ENCODE data around the gene GIPC1.

DNA sequence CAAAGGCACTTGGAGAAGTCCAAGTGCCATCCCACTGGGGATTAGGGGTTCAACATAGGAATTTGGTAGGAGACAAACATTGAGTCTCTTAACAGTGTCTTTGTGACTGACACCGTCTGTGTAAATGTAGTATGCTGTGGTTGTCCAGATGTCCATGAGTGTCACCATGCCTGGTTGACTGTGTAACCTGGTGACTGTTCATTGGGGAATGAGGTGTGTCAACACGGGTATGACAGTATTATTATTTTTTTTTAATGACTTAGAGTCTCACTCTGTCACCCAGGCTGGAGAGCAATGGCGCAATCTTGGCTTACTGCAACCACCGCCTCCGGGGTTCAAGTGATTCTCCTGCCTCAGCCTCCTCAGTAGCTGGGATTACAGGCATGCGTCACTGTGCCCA, 46.6 kb downstream of the GIPC1 start:
- TF ChIP-seq, protein P1, sequence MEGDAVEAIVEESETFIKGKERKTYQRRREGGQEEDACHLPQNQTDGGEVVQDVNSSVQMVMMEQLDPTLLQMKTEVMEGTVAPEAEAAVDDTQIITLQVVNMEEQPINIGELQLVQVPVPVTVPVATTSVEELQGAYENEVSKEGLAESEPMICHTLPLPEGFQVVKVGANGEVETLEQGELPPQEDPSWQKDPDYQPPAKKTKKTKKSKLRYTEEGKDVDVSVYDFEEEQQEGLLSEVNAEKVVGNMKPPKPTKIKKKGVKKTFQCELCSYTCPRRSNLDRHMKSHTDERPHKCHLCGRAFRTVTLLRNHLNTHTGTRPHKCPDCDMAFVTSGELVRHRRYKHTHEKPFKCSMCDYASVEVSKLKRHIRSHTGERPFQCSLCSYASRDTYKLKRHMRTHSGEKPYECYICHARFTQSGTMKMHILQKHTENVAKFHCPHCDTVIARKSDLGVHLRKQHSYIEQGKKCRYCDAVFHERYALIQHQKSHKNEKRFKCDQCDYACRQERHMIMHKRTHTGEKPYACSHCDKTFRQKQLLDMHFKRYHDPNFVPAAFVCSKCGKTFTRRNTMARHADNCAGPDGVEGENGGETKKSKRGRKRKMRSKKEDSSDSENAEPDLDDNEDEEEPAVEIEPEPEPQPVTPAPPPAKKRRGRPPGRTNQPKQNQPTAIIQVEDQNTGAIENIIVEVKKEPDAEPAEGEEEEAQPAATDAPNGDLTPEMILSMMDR (conservative IDR thresholded peaks at IDR 0.05; ENCODE audit: low read depth, low read length), result no peak
- no peak for TF ChIP-seq MXI1 (IDR thresholded peaks at IDR 0.05; ENCODE audit: borderline replicate concordance, low read depth, low read length)
- TF ChIP-seq POLR2A (IDR thresholded peaks at IDR 0.05; ENCODE audit: low read depth, low read length), result no peak
- TF ChIP-seq, protein P2, sequence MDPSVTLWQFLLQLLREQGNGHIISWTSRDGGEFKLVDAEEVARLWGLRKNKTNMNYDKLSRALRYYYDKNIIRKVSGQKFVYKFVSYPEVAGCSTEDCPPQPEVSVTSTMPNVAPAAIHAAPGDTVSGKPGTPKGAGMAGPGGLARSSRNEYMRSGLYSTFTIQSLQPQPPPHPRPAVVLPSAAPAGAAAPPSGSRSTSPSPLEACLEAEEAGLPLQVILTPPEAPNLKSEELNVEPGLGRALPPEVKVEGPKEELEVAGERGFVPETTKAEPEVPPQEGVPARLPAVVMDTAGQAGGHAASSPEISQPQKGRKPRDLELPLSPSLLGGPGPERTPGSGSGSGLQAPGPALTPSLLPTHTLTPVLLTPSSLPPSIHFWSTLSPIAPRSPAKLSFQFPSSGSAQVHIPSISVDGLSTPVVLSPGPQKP (IDR thresholded peaks at IDR 0.05; ENCODE audit: borderline replicate concordance, low read depth, low read length), result no peak
- no peak for TF ChIP-seq FOS (IDR thresholded peaks at IDR 0.05; ENCODE audit: low read depth, low read length)
- TF ChIP-seq SMC3 (IDR thresholded peaks at IDR 0.05; ENCODE audit: low read depth, low read length), result no peak
- TF ChIP-seq RCOR1 (IDR thresholded peaks at IDR 0.05; ENCODE audit: insufficient replicate concordance, low read length), result no peak
- no peak for TF ChIP-seq MAFK (IDR thresholded peaks at IDR 0.05; ENCODE audit: low read depth, low read length)
- TF ChIP-seq RFX5 (IDR thresholded peaks at IDR 0.05; ENCODE audit: low read depth, low read length), result no peak
- no peak for TF ChIP-seq MAZ (IDR thresholded peaks at IDR 0.05; ENCODE audit: borderline replicate concordance, low read depth, low read length)
- TF ChIP-seq CHD1 (IDR thresholded peaks at IDR 0.05; ENCODE audit: low read depth, low read length), result no peak
- peak; percentile 7; the same call in 1 of the 2 replicates for TF ChIP-seq CEBPB (IDR thresholded peaks at IDR 0.05; ENCODE audit: low read depth, low read length)
- TF ChIP-seq RAD21 (IDR thresholded peaks at IDR 0.05; ENCODE audit: low read length), result no peak
